Ecto neural progenitor cell (in vitro differentiated cells): ENCODE results near the gene DLEC1.

Source experiments
- DNase-seq: peaks from one replicate; pipeline ENCODE4 v3.0.0-alpha.2; 2018; ENCODE audit warnings: low spot score

DLEC1 gene

DNA sequence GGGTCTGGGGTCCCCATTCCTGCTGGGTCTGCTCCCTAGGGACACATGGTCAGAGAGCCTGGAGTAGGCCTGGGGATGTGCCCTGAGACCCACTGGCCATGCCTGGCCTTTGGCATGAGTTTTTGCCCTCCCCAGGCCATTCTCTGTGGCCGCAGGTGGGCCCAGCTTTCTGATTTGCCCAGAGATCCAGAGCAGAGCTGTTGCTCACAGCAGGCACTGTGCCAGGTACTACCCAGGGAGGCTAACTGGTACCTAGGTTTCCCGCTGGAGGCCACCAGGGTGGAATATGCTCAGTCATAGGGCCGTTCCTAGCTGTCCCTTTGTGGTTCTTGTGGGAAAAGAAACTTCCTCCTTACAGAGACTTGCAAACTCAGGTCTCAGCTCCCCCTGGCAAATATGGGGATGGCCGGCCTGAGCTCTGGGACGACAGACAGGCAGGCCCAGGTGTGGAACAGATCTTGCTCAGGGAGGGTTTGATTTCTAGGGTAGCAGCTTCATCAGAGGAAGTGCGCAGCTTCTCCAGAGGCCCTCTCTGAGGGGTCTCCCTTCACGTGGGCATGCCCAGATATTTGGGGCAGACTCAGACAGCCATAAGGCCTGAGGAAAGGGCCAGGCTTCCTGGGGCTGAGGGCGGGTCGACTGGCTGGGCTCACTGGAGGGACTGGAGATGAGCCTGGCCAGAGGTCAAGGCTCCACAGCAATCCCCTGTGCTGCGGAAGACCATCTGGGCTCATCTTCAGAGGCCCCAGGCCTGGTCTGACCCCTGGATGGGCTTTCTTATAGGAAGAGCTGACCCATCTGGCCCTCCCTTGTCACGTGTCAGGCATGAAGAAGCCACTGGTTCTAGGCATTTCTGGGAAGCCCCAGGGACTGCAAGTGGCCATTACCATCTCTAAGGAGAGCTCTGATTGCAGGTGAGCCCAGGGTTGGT lies 69.9 kb downstream of the DLEC1 start:
- no peak for DNase-seq

DNA sequence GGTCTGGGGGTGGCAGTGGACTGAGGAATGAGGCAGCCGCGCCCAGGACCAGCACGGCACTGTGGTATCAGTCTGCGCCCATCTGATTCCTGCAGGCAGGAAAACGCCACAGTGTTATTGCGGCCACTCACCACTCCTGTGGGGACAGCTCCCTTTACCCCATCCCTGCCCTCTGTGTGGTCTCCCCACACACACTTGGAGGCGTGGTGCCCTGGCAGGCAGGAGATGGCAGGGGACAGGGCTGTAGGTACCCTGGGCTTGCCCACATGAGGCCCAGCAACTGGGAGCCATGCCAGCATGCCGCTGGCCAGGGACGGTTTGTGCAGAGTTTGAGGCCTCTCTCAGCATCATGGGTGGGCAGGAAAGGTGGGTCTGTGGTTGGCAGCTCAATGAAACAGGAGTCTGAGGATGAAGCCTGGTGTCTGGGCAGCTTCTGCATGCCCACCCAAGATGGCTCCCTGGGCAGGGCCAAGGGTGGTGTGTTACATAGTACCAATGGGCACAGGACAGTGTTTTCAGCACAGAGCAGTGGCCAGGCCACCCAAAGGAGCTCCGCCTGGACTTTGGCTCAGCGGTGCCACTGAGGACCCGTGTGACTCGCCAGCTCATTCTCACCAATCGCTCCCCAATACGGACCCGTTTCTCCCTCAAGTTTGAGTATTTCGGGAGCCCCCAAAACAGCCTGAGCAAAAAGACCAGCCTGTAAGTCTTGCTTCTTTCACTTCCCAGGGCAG lies 70.7 kb downstream of the DLEC1 start:
- no peak for DNase-seq

DNA sequence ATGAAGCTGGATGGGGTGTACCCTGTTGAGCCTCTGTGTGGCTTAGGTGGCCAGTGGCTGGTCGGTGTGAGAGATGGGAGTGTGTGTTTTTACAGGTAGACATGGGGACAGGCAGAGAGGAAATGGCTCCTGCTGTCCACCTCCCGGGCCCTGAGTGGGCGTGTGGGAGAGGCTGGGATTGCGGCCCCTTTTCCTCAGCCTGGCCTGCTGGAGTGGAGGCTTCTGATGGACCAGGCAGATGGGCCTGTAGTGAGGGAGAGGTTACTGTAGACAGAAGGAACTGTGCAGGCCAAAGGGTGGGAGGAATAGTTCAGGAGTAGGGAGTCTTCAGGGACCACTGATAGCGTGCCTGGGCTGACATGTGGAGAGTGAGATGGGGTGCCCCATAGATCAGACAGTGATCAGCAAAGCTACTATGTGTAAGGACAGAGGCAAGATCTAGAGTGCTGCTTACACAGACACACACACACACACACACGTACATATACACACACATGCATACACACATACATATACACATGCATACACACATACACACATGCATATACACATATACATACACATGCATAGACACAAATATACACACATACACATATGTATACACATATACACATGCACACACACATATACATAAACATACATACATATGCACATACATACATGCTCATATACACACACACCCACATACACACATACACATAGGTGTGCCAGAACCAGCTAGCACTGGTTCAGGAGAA lies 71.5 kb downstream of the DLEC1 start:
- no peak for DNase-seq

DNA sequence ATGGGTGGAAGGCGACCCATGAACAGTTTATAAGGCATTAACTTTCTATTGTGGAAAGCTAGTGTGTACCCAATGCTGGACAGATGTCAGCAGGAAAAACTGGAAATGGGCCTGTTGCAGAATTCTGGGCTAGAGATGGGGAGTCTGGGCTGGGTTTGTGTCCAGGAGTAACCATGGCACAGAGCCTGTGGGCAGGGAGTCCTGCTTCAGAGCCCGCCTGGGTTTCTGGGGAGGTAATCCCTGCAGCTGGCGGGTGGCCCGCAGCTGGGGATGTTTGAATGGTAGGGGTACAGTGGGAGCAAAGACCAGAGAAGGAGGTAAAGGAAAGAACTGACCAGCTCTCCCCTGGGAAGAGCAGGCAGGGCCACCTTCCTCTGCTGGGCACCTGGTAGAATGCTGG lies 72.2 kb downstream of the DLEC1 start:
- DNase-seq, result no peak

DNA sequence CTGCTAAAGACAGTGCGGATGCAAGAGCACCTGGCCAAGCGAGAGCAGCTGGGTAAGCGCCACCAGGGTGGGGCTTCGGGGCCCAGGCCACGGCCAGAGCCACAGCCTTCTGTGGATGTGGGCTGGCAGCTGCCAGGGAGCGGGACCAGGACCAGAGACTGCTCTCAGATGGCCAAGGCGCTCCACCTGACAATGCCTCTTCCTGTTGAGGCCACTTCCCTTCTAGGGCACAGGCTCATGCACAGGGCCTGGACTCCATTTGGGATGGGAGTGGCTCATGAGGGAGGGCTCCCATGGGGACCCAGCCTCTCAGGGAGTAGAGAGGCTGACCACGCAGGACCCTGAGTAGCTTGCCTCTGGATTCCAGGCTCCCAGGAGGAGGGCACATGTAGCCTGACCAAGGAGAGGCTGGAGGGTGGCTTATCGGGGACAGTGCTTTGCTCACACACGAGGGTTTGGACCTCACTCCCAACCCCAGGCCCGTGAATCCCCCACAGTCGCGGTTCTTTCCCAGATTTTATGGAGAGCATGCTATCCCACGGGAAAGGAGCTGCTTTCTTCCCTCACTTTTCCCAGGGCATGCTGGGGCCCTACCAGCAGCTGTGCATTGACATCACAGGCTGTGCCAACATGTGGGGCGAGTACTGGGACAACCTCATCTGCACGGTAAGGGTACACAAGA lies 72.8 kb downstream of the DLEC1 start:
- no peak for DNase-seq

DNA sequence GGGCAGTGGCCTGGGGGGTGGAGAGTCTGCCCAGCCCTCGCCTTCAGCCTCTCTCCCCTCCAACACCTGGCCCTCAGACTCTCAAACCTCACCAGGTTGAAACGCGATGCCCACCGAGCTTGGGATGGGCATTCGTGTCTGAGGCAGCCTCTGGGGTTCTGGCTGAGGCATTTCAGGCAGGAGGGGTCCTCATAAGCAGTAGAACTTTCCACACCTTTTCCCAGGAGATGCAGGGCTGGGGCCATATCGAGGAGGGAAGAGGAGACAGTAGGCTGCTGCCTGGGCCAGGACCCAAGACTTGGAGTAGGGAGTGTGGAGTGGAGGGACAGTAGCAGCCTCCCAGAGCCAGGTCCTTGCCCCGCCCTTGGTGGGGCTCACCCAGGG lies 73.4 kb downstream of the DLEC1 start:
- no peak for DNase-seq

DNA sequence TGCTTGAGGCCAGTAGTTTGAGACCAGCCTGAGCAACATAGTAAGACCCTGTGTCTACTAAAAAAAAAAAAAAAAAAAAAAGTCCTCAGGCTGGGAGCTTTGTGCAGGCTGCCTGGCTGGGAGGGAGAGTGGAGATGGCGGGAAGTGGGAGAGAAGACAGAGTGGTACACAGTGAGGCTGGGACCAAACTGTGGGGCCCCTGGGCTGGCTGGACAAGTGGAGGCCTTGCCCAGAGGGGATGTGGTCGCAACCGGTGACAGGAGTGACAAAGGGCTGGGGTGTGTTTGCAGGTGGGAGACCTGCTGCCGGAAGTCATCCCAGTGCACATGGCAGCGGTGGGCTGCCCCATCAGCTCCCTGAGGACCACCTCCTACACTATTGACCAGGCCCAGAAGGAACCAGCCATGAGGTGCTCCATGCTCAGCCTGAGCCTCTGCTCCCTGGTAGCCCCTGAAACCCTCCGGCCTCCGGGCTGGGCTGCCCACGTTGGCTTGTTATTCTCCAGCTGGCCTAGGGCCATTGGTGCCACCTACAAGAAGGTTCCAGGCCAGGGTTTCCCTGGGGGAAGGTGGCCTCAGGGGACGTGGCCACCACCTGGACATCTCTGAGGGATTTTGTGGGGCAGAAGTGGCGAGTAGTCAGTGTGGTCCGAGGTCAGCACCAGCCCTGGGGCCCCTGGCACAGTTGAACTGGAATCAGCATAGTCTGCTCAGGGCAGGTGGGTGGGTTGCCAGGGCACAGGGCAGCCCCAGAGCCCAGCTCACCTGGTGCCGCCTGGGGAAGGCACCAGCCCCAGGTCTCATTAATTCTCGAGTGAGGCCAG lies 75.3 kb downstream of the DLEC1 start:
- DNase-seq, result no peak

DNA sequence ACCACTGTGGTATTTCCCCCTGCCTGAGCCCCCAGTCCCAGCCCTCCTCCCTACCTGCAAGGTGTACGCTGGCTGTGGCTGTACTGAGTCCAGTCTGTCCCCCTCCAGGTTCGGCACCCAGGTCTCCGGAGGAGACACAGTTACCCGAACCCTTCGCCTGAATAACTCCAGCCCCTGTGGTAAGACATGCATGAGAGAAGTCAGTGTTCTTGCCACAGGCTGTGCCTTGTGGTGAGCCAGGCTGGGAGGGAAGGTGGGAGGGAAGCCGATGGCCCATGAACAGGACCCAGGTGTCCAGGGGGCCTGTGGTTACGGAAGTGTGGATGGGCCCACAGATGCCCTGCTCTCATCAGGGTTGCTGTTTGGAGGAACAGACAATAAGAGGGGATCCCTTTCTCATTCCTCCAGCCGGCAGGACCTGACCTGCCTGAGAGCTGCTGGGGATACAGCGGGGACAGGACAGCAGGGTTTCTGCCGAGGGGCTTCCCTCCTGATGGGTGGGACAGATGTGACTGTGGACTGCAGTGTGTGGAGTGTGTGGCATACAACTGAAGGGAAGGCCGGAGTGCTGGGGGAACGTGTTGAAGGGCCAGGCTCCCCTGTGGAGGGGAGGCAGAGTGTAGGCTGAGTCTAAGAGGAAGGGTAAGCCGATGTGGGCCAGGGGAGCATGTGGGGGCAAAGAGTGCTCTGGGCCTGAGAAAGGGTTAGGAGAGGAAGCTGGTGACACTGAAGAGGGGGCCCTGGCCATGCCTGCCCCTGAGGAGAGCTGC lies 76.1 kb downstream of the DLEC1 start:
- no peak for DNase-seq

DNA sequence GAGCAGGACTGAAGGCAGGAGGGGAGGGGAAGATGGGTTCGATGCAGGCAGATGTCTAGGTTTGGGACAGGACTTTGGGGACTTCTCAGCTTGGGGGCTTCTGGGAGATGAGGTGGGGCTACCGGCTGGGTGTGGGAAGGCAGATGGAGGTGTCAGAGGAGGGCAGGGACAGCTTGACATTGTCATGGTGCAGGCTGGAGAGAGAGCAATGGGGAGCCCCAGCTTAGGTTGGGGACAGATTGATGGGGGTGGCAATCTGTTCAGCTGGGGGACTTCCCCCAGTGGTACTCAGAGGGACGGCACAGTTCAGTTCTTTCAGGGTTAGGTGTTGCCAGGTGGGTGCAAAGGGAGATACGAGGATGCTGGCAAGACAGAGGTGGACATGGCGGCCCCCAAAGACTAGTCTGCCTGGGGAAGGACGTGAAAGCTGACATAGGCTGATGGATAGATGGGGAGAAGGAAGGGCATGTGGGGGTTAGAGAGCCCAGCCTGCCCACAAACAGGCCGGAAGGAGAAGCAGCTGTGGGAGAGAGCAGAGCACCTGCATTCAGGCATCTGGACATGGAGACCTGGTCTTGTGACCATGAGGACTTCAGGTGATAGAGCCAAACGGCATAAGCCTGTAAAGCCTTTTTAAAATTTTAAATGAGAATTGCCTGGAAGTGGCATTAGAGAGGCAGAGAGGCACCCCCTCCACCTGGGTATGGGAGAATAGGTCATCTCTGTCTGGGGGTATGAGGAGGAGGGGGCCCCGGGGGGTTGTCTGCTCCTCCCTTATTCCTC lies 76.8 kb downstream of the DLEC1 start:
- DNase-seq, result no peak

DNA sequence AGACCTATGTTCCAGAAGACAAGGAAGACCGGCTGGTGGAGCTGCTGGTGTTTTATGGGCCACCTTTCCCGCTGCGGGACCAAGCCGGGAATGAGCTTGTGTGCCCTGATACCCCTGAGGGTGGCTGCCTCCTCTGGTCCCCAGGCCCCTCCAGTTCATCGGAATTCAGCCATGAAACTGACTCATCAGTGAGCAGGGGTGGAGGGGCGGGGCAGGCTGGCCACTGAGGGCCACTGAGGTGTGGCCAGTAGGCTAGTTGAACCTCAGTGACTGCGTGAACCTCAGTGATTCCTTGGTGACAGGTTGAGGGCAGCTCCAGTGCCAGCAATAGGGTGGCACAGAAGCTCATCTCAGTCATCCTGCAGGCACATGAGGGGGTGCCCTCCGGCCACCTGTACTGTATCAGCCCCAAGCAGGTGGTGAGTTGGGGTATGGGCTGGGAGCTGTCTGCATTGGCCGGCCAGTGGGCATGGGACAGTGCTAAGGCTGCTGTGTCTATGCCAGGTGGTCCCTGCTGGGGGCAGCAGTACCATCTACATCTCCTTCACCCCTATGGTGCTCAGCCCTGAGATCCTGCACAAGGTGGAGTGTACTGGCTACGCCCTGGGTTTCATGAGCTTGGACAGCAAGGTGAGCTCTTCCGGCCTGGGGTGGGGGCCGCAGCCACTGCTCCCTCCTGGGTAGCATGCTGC lies 77.6 kb downstream of the DLEC1 start:
- no peak for DNase-seq

DNA sequence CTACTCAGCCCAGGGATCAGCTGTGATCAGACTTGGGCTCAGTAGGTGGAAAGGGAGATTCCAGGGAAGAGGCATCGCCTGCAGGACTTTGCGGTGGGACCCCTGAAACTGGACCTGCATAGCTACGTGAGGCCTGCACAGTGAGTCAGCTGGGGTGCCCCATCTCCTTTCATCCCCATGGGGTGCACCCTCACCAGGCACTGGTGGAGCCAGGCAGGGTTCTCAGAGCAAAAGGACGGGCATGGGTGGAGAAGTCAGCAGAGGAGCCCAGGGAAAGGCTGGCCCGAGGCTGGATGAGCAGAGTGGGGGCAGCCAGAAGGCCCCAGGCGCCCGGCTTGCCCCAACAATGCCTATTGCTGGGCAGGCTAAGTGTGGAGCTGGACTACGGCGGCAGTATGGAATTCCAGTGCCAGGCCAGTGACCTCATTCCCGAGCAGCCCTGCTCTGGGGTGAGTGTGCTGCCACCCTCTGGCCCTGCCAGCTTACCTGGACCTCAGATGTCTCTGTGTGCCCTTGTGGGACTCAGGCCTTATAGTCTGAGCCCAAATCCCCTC lies 78.2 kb downstream of the DLEC1 start:
- DNase-seq, result no peak

DNA sequence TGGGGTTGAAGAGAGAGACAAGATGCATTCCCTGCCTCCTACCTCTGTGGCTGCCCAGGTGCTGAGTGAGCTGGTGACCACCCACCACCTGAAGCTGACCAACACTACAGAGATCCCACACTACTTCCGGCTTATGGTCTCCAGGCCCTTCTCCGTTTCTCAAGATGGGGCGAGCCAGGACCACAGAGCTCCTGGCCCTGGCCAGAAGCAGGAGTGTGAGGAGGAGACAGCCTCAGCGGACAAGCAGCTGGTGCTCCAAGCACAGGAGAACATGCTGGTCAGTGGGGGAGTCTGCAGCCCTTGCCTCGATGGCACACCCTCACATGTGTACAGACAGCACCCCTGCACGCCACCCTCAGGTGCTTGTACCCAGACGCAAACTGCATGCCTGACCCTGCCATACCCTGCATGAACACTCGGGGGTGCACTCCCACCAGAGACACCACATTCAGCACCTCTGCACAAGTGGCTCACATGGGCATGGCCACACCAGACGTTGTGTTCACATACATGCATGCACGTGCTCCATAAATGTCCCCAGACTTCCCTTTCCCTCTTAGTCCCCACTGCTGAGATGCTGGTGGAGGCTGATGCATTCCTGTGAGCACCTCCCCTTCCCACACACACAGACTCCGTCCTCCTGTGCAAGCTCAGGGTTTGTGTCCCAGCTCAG lies 78.9 kb downstream of the DLEC1 start:
- peak; percentile 71 for DNase-seq

DNA sequence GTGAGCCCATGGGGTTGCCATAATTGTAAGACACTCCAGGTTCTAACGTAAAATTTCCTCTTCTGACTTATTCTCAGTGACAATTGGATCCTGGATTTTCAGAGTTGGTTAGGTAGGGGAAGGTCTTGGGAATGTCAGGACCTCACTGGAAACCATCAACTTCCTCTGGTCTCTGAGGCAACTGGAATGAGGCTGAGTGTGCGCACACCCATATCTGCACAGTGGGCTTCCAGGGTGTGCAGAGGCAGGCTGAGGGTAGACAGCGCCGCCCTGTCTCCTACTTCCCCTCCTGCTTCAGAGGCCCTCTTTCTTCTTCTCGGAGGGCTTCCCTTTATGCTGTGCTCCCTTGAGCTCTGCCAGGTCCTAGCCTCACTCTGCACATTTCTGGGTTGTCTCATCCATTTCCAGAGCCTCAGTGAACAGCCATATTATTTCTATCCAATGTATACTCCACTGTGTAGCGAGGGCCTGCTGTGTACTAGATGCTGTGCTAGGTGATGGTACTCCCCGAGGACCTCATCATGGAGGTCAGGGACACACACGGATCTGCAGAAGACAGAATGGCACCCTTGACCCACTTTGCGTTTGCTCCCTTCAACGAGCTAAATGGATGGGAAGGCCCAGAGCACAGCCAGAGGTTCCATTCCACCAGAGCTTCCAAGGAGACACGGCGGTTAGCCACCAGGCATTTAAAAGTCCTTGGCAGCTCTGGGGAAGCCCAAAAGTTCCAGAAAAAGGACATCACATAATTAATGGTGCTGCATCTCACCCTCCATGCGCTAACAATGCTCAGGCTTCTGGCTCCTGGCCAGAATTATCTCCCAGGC lies 79.6 kb downstream of the DLEC1 start:
- DNase-seq, result no peak

DNA sequence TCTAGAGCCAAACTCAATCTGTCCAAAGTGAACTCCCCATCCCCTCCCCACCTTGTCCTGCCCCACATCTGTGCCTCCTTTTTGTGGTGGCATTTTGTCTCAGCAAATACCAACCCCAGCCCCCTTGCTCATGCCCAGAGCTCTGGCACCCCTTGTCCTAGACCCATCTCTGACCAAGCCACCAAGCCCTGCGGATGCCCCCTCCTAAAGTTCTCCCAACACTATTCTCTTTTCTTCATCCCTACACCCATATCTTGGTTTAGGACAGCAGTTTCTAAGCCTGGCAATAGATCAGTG lies 80.2 kb downstream of the DLEC1 start:
- DNase-seq, result no peak

DNA sequence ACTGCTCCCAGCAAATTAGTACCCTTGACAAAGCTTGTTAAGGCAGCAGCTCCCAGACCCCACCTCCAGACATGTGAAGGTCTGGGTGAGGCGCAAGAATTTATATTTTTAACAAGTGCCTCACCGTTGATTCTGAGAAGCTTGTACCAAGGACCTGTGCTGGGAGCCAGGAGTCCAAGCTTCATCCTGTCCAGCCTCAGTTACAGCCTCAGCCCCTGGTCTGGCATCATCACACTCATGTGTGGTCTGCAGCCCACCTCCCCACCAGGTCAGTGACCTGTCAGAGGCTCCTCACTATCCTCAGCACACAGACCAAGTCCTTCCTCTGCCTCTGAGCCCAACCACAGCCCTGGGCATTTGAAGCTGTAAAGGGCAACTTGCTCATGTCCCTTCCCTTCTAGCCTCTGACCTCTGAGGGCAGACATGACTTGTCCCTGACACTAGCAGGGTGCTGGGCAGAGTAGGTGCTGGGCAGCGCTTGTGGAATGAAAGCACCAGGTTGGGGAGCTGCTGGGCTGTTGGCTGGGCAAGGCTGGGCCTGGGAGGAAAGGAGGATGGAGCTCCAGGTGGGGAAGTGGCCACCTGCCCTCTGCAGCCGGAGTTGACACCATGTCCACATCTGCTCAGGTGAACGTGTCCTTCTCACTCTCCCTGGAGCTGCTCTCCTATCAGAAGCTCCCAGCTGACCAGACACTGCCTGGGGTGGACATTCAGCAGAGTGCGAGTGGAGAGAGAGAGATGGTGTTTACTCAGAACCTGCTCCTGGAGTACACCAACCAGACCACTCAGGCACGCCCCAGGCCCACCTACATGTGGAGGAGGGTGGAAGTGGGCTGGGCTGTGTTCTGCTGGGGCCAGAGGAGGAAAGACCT lies 81.0 kb downstream of the DLEC1 start:
- no peak for DNase-seq

DNA sequence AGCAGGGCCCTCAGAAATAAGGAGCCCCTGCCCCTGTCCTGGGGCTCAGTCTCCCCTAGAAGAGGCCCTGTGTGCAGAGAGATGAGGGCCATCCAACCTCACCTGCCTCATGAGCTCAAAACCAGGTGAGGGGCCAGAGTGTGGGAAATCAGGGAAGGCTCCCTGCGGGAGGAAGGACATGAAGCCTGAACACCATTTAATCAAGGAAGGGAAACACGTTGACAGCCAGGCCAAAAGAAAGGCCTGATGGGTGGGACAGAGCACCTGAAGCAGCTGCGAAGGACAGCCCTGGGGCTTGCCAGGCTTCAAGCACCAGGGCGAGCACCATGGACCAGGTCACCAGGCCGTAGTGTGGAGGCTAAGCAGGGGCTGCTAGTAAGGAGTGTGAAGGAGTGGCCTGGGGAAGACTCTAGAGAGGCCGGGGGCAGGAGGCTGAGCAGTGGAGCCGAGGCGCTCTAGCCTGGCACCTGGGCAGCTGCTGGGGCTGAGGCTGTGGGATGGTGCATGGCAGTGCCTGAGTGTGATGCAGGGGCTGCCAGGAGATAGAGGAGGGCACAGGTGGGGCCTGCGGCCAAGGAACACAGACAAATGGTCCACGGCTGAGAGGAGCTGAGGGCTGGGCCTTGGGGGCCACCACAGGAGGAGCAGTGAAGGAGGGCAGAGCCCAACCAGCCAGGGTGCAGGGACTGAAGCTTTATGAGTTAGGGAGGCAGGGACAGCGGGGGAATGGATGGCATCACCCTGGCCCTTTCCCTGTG lies 81.9 kb downstream of the DLEC1 start:
- DNase-seq, result no peak
